Fibroblast of lung (primary cell): ENCODE results near the gene ABCC8. TPM values are rescaled to one million over a fixed set of nuclear protein-coding genes. Genes with fewer than 3 reads are reported as not detected.

ENCODE experiments used
- DNase-seq, 2 donors: peaks; one replicate each; pipeline versions ENCODE4 v3.0.0 to v3.0.0-alpha.2; 2010; ENCODE audit warnings: low read depth in 2 of 2
- H2AFZ ChIP-seq: 2 replicates; pipeline ENCODE4 v1.5.1; 2012; ENCODE audit warnings: low read length, control low read depth, inconsistent platforms
- H3K27ac ChIP-seq: 2 replicates; pipeline ENCODE4 v1.5.1; 2011; ENCODE audit warnings: low read length, control low read depth; ENCODE audit not compliant: insufficient read depth
- H3K27me3 ChIP-seq: 2 replicates; pipeline ENCODE4 v1.5.1; 2011; ENCODE audit warnings: mild to moderate bottlenecking, low read length; ENCODE audit not compliant: control insufficient read depth, insufficient read depth
- H3K36me3 ChIP-seq: 2 replicates; pipeline ENCODE4 v1.5.1; 2011; ENCODE audit warnings: low read length; ENCODE audit not compliant: control insufficient read depth, insufficient read depth
- H3K4me1 ChIP-seq: 2 replicates; pipeline ENCODE4 v1.5.1; 2011; ENCODE audit warnings: low read length; ENCODE audit not compliant: control insufficient read depth, insufficient read depth; ENCODE audit errors: extremely low read depth
- H3K4me2 ChIP-seq: 2 replicates; pipeline ENCODE4 v1.5.1; 2011; ENCODE audit warnings: low read length, control low read depth; ENCODE audit not compliant: insufficient read depth; ENCODE audit errors: extremely low read depth
- H3K4me3 ChIP-seq, 4 experiments: fragments of 200-600 bp in 1 of 4; sonication (generic) in 1 of 4; replicated peaks in 1 of 4; 2 replicates each; pipeline ENCODE4 v1.5.1; 2011 to 2016; ENCODE audit warnings: low read length in 4 of 4, low read depth in 3 of 4, mild to moderate bottlenecking in 3 of 4, control low read depth in 2 of 4, inconsistent platforms in 1 of 4, mixed read lengths in 1 of 4; ENCODE audit not compliant: insufficient read depth in 1 of 4; ENCODE audit errors: control extremely low read depth in 1 of 4
- H3K79me2 ChIP-seq: 2 replicates; pipeline ENCODE4 v1.5.1; 2012; ENCODE audit warnings: mild to moderate bottlenecking, low read length, inconsistent platforms; ENCODE audit not compliant: control insufficient read depth, insufficient read depth
- H3K9ac ChIP-seq: 2 replicates; pipeline ENCODE4 v1.5.1; 2011; ENCODE audit warnings: mild to moderate bottlenecking, low read length, control low read depth; ENCODE audit not compliant: insufficient read depth
- H3K9me3 ChIP-seq: 2 replicates; pipeline ENCODE4 v1.5.1; 2012; ENCODE audit warnings: low read depth, low read length; ENCODE audit not compliant: control insufficient read depth, insufficient read depth
- H4K20me1 ChIP-seq: 2 replicates; pipeline ENCODE4 v1.5.1; 2011; ENCODE audit warnings: low read length; ENCODE audit not compliant: control insufficient read depth, insufficient read depth; ENCODE audit errors: extremely low read depth
- CTCF ChIP-seq, 2 donors: IDR thresholded peaks in 1 of 2; conservative IDR thresholded peaks in 1 of 2; 1 replicate in 1 of 2; 2 replicates in 1 of 2; pipeline ENCODE4 v1.5.1; 2011 to 2012; ENCODE audit warnings: low read length in 2 of 2, control low read depth in 1 of 2, inconsistent platforms in 1 of 2, low read depth in 1 of 2, mild to moderate bottlenecking in 1 of 2
- EZH2 ChIP-seq: IDR thresholded peaks from 2 replicates; pipeline ENCODE4 v1.5.1; 2012; ENCODE audit warnings: low read length, control low read depth, mild to moderate bottlenecking; ENCODE audit errors: missing control alignments
- polyA plus RNA-seq, 2 donors: library from polyadenylated mRNA; depleted of rRNA in 1 of 2; stranded (reverse) in 1 of 2; unstranded in 1 of 2; fragments of >200 nt; gene quantifications; 2 replicates each; pipeline ENCODE4 v1.2.1, GENCODE V29; 2011 to 2012; ENCODE audit warnings: missing spikeins in 1 of 2
- total RNA-seq: library from RNA; depleted of rRNA; stranded (reverse); fragments of >200 nt; gene quantifications from 2 replicates; pipeline ENCODE4 v1.2.1, GENCODE V29; 2014

Gene ABCC8
- total and polyA plus RNA-seq, 2 donors (not counting 1 experiment from before 2014, with no cell fraction given): not detected

- TF ChIP-seq EZH2 (no peak), CTCF (conservative IDR thresholded peaks at IDR 0.05 in 1 of 2, IDR thresholded peaks at IDR 0.05 in 1 of 2; ENCODE audit: low read depth in 1 of 2, low read length in 2 of 2) (no peak)
- H3K27ac ChIP-seq: no peak overlapping the region
- no peak overlapping the region for H3K4me3 ChIP-seq
- peaks cover 3% of the 10 kb centered on the region for H3K4me1 ChIP-seq
- no peaks in the 10 kb centered on the region for H3K36me3 ChIP-seq
- H3K27me3 ChIP-seq: no peaks in the 10 kb centered on the region
- H3K9ac ChIP-seq: no peak overlapping the region
- no peaks in the 10 kb centered on the region for H3K79me2 ChIP-seq
- H3K9me3 ChIP-seq: no peaks in the 10 kb centered on the region
- H2AFZ ChIP-seq: no peak overlapping the region
- H3K4me2 ChIP-seq: no peak overlapping the region
- no peaks in the 10 kb centered on the region for H4K20me1 ChIP-seq
- no peak for DNase-seq
Observed at GRCh38 chr11:17347676-17348075, 129.0 kb downstream of the ABCC8 start.

- Histone ChIP-seq H3K4me1 (peaks cover 3% of the 10 kb centered on the region), H3K9me3 (no peaks in the 10 kb centered on the region), H4K20me1 (no peaks in the 10 kb centered on the region), H3K4me3 (no peak overlapping the region), H3K79me2 (no peaks in the 10 kb centered on the region), H2AFZ (no peak overlapping the region), H3K9ac (no peak overlapping the region), H3K27ac (no peak overlapping the region), H3K36me3 (no peaks in the 10 kb centered on the region), H3K27me3 (no peaks in the 10 kb centered on the region), H3K4me2 (no peak overlapping the region)
- TF ChIP-seq EZH2 (no peak), CTCF (conservative IDR thresholded peaks at IDR 0.05 in 1 of 2, IDR thresholded peaks at IDR 0.05 in 1 of 2; ENCODE audit: low read depth in 1 of 2, low read length in 2 of 2) (no peak)
- DNase-seq: peak; percentile 81 to 91
Observed at GRCh38 chr11:17343907-17344306, 132.7 kb downstream of the ABCC8 start.

- Histone ChIP-seq H2AFZ (no peak overlapping the region), H3K27ac (no peak overlapping the region), H3K4me2 (no peak overlapping the region), H3K9ac (no peak overlapping the region), H3K27me3 (no peaks in the 10 kb centered on the region), H3K9me3 (no peaks in the 10 kb centered on the region), H3K79me2 (no peaks in the 10 kb centered on the region), H4K20me1 (no peaks in the 10 kb centered on the region), H3K36me3 (no peaks in the 10 kb centered on the region), H3K4me3 (no peak overlapping the region), H3K4me1 (peaks cover 3% of the 10 kb centered on the region)
- no peak for TF ChIP-seq CTCF (conservative IDR thresholded peaks at IDR 0.05 in 1 of 2, IDR thresholded peaks at IDR 0.05 in 1 of 2; ENCODE audit: low read depth in 1 of 2, low read length in 2 of 2)
- TF ChIP-seq EZH2: no peak
- peak in 1 of 2 donors; percentile 7 for DNase-seq
Observed at GRCh38 chr11:17343257-17343656, 133.4 kb downstream of the ABCC8 start.

Other genes with a start within 250 kb of the ABCC8 start
- 158 and 176 TPM in 2 replicates for gene NUCB2, start 200.1 kb downstream of the ABCC8 start, total RNA-seq
- 164 and 177 TPM in 2 replicates for gene NUCB2, start 200.1 kb downstream of the ABCC8 start, polyA plus RNA-seq
- gene NCR3LG1, start 125.0 kb downstream of the ABCC8 start, total RNA-seq: 4.5 and 4.9 TPM in 2 replicates
- gene NCR3LG1, start 125.0 kb downstream of the ABCC8 start, polyA plus RNA-seq: 5.2 and 6.0 TPM in 2 replicates
- not detected in 2 replicates for gene KCNJ11, start 88.2 kb downstream of the ABCC8 start, total RNA-seq
- not detected in 2 replicates for gene KCNJ11, start 88.2 kb downstream of the ABCC8 start, polyA plus RNA-seq
- not detected in 2 replicates for gene USH1C, start 67.6 kb upstream of the ABCC8 start, total RNA-seq
- not detected in 2 replicates for gene USH1C, start 67.6 kb upstream of the ABCC8 start, polyA plus RNA-seq
- gene OTOG, start 70.4 kb upstream of the ABCC8 start, total RNA-seq: not detected in 2 replicates
- gene OTOG, start 70.4 kb upstream of the ABCC8 start, polyA plus RNA-seq: not detected in 2 replicates
- gene MYOD1, start 242.7 kb upstream of the ABCC8 start, total RNA-seq: not detected in 2 replicates
- gene MYOD1, start 242.7 kb upstream of the ABCC8 start, polyA plus RNA-seq: not detected in 2 replicates